Stimulated activated CD8-positive, alpha-beta memory T cell treated with anti-CD3 and anti-CD28 coated beads, Interleukin-15, amount 100 ng/mL, for 4 hours (primary cell): ENCODE results near the gene SLC6A13.
"Not testable (repeated sequence)": the region's sequence is repeated elsewhere in the genome, so short reads cannot be mapped to it uniquely, and the experiment has no call there.

Experiments used
- DNase-seq, 2 donors: peaks; one replicate each; pipeline ENCODE4 v3.0.0-alpha.2; 2020; ENCODE audit warnings: low read depth in 2 of 2

SLC6A13 gene

GRCh38 chr12:233615-233968 is 29.0 kb downstream of the SLC6A13 start:
- no peak for DNase-seq

DNA sequence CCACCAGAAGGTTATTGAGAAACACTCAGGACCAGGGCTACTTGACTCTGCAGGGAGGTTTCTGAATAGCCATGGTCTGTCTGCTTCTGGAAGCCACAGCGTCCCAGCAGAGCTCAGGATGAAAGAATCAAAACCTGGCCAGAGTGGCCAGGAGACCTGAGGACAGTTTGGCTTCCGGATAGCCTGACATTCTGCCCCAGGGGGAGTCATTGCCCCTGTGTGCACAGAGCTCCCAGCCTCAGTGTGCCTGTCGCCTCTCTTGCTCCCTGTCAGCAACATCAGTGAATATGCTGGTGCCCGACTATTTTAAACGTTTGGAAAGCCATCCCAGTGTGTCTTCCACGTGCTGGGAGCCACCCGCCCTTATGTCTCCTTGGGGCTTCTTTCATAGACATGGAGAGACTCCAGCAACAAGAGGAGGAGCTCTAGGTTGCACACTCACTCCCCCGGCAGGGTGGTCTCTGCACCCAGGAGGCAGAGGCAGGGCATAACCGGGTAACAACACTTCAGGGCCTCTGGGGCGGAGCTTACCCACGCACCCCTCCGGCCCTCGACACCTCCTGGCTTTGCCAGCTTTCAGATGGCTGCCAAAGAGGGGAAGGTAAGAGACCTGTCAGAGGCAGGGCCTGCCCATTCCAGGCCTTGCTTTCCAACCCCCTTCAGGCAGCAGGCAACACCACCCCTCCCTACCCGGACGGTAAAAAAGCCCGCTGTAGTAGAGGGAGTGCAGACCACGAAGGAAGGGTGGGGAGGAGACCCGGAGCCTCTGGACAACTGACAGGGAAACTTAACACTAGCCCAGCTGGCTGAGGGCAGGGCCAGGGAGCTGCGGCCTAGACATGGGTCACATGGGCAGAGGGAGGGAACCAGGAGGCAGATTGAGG is 29.7 kb downstream of the SLC6A13 start:
- no peak for DNase-seq

- DNase-seq: no peak
Observed at GRCh38 chr12:230925-231671, 31.5 kb downstream of the SLC6A13 start.

DNA sequence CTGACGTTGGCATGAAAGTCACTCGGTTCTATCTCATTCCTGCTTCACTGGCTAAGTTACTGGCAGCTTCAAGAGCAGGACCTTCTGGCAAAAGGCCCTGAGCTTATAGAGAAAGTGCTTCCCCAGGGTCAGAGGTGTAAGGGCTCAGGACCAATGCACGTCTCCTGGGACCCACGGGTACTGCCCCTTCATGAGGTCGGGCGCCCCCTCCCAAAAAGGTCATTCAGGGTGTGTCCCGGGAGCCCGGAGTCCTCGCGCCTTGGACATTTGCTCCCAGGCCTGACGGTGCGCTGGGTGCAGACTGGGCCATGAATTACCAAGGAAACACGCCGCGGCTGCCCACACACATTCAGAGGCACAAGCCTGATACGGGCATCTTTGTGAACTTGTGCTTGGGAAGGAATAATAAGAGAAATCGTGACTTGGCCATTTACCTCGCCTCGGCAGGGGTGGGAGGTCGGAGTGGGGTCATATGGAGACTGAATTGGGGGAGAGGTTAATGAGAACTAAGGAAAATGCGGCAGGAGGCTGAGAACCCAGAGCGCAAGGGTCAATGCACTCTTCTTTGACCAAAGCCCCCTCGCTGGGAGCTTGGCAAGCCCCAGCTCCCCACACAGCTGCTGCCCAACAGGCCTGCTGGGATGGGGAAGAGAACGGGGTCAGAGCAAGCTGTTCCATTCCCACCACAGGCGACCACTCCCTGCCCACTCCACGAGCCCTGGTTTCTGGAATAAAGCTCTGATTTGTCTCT is 33.0 kb downstream of the SLC6A13 start:
- DNase-seq: no peak

GRCh38 chr12:228846-229200 is 33.8 kb downstream of the SLC6A13 start:
- no peak for DNase-seq

- DNase-seq: no peak
Observed at GRCh38 chr12:227923-228845, 34.5 kb downstream of the SLC6A13 start.

DNA sequence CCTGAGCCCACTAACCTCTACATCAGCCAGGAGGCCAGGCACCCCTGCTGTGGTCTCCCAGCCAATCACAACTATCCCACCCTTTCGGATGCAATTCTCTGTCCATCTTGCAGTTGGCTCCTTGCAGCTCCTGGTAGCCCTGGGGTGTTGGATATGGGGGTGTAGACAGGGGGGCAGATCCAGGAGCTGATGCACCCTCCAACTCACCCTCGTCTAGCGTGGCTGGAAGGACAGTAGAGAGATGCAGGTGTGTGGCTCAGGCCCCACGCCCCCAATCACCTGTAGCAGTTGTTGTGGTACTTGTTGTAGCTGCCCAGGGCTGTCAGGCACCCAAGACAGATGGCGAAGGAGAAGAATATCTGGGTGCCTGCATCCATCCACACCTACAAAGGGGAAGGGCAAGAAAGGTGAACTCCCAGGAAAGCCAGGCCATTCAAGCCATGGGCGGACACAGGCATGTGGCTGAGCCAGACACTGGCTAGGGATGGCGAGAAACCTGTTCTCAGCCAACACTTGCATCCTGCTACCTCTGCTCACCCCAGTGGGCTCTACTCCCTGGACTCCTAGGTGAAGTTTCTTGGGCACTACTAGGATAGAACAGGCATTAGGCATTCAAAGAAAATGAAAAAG is 35.2 kb downstream of the SLC6A13 start:
- DNase-seq: no peak

- DNase-seq: no peak
Observed at GRCh38 chr12:226401-226800, 36.2 kb downstream of the SLC6A13 start.

GRCh38 chr12:225012-225411 is 37.6 kb downstream of the SLC6A13 start:
- DNase-seq: no peak

DNA sequence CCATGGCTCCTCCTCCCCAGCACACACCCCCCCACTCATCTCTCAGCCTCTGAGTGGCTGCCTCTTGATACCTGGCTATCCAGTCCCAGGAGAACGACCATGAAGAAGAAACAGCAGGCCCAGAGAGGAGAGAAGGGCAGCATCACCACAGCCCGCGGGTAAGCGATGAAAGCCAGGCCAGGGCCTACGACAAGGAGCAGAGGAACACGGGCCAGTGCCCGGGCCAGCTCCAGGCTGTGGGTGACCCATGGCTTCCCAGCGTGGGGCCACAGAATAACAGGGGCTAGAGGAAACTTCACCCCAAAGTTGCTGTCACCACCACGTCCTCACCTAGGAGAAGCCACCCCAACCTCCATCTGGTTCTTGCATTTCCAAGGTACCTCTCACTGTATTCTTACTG is 38.3 kb downstream of the SLC6A13 start:
- DNase-seq: no peak

- no peak for DNase-seq
Observed at GRCh38 chr12:223841-224240, 38.8 kb downstream of the SLC6A13 start.

GRCh38 chr12:221736-222135 is 40.9 kb downstream of the SLC6A13 start:
- no peak for DNase-seq

- no peak for DNase-seq
Observed at GRCh38 chr12:220946-221550, 41.6 kb downstream of the SLC6A13 start.

GRCh38 chr12:220491-220890 is 42.1 kb downstream of the SLC6A13 start:
- no peak for DNase-seq

- DNase-seq: peak; percentile 1 to 3
Observed at GRCh38 chr12:219891-220352, 42.7 kb downstream of the SLC6A13 start.

DNA sequence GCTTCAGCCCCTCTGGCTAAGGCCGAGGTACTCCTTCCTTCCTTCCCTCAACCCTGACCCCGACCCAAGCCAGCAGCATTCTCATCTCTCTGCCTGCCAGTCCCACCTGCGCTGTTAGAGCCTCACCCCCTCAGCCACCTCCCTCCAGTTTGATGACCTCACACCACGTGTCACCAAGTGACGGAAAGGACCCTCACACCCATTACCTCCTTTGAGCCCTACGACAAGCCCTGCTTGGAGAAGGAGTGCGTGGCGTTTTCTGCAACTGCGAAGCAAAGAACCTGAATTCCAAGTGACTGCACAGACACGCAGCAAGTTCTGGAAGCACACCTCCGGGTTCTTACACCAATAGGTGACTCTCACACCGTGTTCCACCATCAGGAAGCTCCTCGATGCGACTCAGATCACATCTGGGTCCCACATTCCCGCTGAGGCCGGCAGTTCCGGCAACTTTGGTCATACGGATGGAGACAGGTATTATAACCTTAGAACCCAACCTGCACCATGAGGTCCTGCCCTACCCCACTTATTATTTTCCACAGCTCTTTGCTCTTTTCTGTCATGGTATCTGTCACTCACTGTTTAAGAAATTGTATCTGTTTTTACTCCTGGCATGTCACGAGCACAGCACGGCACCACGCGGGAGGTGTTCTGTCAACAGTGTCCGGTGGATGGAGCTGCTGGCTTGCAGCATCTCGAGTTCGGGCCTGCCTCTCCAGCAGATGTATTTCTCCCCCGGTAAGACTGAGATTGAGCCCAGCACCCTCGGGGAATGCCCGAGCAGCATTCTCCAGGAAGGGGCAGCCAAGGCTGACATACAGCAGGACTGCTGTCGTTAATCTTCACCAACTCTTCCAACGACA is 43.7 kb downstream of the SLC6A13 start:
- no peak for DNase-seq

DNA sequence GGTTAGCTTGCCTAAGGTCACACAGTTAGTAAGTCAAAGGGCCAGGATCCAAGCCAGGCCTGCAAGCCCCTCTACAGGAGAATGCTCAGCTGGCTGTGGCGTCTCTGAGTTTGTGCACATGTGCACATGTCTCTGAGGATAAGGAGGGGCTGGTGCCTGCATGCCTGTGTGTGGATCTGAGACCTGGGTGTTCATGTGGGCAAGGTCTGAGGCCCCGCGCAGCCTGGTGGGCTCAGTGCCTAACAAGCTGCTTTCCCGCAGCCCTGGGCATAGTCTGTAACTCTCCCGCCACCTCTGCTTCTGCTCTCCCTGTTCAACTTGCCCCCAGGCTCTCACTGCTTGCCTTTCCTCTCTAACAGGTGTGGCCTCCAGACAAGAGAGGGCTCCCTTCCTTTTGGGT is 44.4 kb downstream of the SLC6A13 start:
- no peak for DNase-seq

- not testable (repeated sequence) for DNase-seq
Observed at GRCh38 chr12:217029-217428, 45.6 kb downstream of the SLC6A13 start.

DNA sequence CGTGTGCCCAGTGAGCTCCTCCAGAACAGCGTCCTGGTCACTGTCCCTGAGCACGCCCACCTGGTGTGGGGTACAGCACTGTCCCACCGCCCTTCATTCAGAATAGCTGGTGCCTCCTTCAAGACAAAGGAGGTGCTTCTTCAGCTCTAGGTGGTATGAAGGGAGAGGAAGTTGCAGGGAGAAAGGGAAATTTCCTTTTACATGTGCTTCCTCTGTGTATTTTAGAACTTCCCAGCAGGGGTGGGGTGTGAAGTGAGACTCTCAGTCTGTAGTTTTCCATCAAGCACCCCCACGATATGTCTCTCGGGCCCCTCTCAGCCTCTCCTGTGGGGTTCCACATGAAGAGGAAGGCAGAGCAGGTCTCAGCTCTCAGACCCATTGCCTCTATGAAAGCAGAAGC is 47.5 kb downstream of the SLC6A13 start:
- no peak for DNase-seq
